Spleen (tissue), 11 donors: ENCODE data around the gene PSMA7. TPM values are rescaled to one million over a fixed set of nuclear protein-coding genes. Genes with fewer than 3 reads are reported as not detected.

ENCODE experiments used
- DNase-seq: peaks from one replicate; pipeline ENCODE4 v3.0.0-alpha.2; 2020
- H3K27ac ChIP-seq, 8 donors: fragments of 200-600 bp; sonication (generic) in 7 of 8; 1 replicate in 4 of 8; 2 replicates in 4 of 8; pipeline versions ENCODE4 v1.5.0 to v1.8.0; 2016 to 2021; ENCODE audit warnings: inconsistent platforms in 4 of 8, mild to moderate bottlenecking in 4 of 8, moderate library complexity in 1 of 8
- H3K27me3 ChIP-seq, 7 donors: fragments of 200-600 bp; sonication (generic) in 6 of 7; replicated peaks in 1 of 7; 1 replicate in 4 of 7; 2 replicates in 3 of 7; pipeline versions ENCODE4 v1.5.0 to v1.8.0; 2016 to 2021; ENCODE audit warnings: inconsistent platforms in 3 of 7, mild to moderate bottlenecking in 1 of 7
- H3K36me3 ChIP-seq, 6 donors: fragments of 200-600 bp; sonication (generic) in 5 of 6; 1 replicate in 4 of 6; 2 replicates in 2 of 6; pipeline versions ENCODE4 v1.5.0 to v1.8.0; 2016 to 2021; ENCODE audit warnings: inconsistent platforms in 2 of 6
- H3K4me1 ChIP-seq, 6 donors: fragments of 200-600 bp; sonication (generic) in 5 of 6; 1 replicate in 3 of 6; 2 replicates in 3 of 6; pipeline versions ENCODE4 v1.5.0 to v1.8.0; 2016 to 2021; ENCODE audit warnings: inconsistent platforms in 3 of 6
- H3K4me3 ChIP-seq, 8 donors: fragments of 200-600 bp; sonication (generic) in 7 of 8; 1 replicate in 4 of 8; 2 replicates in 4 of 8; pipeline versions ENCODE4 v1.5.0 to v1.8.0; 2016 to 2021; ENCODE audit warnings: inconsistent platforms in 4 of 8, mild to moderate bottlenecking in 4 of 8, moderate library complexity in 2 of 8
- H3K9me3 ChIP-seq, 8 donors: fragments of 200-600 bp; sonication (generic) in 7 of 8; 1 replicate in 4 of 8; 2 replicates in 4 of 8; pipeline versions ENCODE4 v1.5.0 to v1.8.0; 2016 to 2021; ENCODE audit warnings: inconsistent platforms in 4 of 8
- CTCF ChIP-seq, 11 experiments: fragments of 200-600 bp in 7 of 11; fragments of 450-650 bp in 4 of 11; sonication (generic) in 4 of 11; IDR thresholded peaks in 8 of 11; conservative IDR thresholded peaks in 3 of 11; 1 replicate in 7 of 11; 2 replicates in 4 of 11; pipeline versions ENCODE4 v1.4.0 to v1.8.0; 2016 to 2021; ENCODE audit warnings: antibody characterized with exemption in 11 of 11, inconsistent platforms in 4 of 11, mild to moderate bottlenecking in 1 of 11
- POLR2A ChIP-seq, 3 donors: fragments of 450-650 bp; IDR thresholded peaks; one replicate each; pipeline ENCODE4 v1.5.1; 2017; ENCODE audit warnings: antibody characterized with exemption in 3 of 3, mild to moderate bottlenecking in 1 of 3
- POLR2AphosphoS5 ChIP-seq, 3 donors: sonication (generic); formaldehyde crosslinking; IDR thresholded peaks; one replicate each; pipeline ENCODE4 v1.5.1; 2017; ENCODE audit warnings: antibody characterized with exemption in 3 of 3
- WGBS, 5 donors: extraction: QIAGEN DNeasy Blood & Tissue Kit in 3 of 5; methylation state at CpG; one replicate each; pipeline versions ENCODE4 v1.1.5 to v1.1.7; 2013 to 2018; 5-methylcytosine and 5-hydroxymethylcytosine counted together
- intact Hi-C: fragments of 100-400 bp; cut with DNase I; formaldehyde crosslinking; loops from one replicate; pipeline ENCODE4 v1.15.0; 2023; ENCODE audit warnings: low total_unique reads
- polyA plus RNA-seq, 3 donors: library from polyadenylated mRNA; stranded (reverse); fragments of 200-250 nt; gene quantifications; one replicate each; pipeline ENCODE4 v1.2.1, GENCODE V29; 2013
- total RNA-seq, 7 donors: library from RNA; depleted of rRNA in 3 of 7; stranded (reverse); fragments of >200 nt in 3 of 7; fragmentation: NEBNext Ultra II Directional in 4 of 7; extraction: Animal tissue kit (Norgen Biotek cat#: 25700) in 4 of 7; gene quantifications; one replicate each; pipeline versions ENCODE4 v1.1.0 to v1.2.1, GENCODE V29; 2016 to 2021
- donor health status: healthy with polysubstance abuse.
- donor health status: DM: no; HTN: no; CAD: no; lungs with moderate emphysema.
- donor health status: DM: no; HTN: no; CAD: no.
- donor health status: Bipolar disorder and iron deficiency.
- donor health status: healthy.
- donor health status: DM: no; HTN: no; CAD: no.
- donor health status: DM: yes; HTN: yes; CAD: no.

The PSMA7 gene
- total and polyA plus RNA-seq, 10 donors, result 157 to 281 (median 184) TPM

- H3K27me3 ChIP-seq, result no peaks in the 10 kb centered on the region
- no peaks in the 10 kb centered on the region for H3K9me3 ChIP-seq
- intact Hi-C loops, result loop anchor here (5.0 to 10.0 kb wide), 2 partner anchors 40 to 62 kb away; partner anchors contain the start of genes PSMA7 and SS18L1
- TF ChIP-seq POLR2AphosphoS5 (IDR thresholded peaks at IDR 0.05) (peak; percentile 98 to 99 (median 99)), CTCF (IDR thresholded peaks at IDR 0.05 in 8 of 11, conservative IDR thresholded peaks at IDR 0.05 in 3 of 11) (peak in 6 of 11 experiments; percentile 22 to 46 (median 30)), POLR2A (IDR thresholded peaks at IDR 0.05) (peak in 1 of 3 donors; percentile 86)
- peak within 1 kb of the TSS; percentile 73 to 89 (median 84) for H3K4me3 ChIP-seq
- peak within 1 kb of the TSS; percentile 92 to 99 (median 97) for H3K27ac ChIP-seq
- 0 to 1% (median 1%) methylated on average over 67 to 96 of the region's 96 CpGs for WGBS, 5 donors
- DNase-seq, result peak; percentile 98
- H3K36me3 ChIP-seq, result peaks cover 0 to 15% (median 6%) of the 10 kb centered on the region in 6 donors
- peaks cover 20 to 59% (median 42%) of the 10 kb centered on the region in 6 donors for H3K4me1 ChIP-seq
Measured at GRCh38 chr20:62182469-62183425, 39.6 kb upstream of the PSMA7 start, which contains the start of gene MTG2. Gene MTG2, plus strand, starts transcription at chr20:62183028. Its CDS starts 10,393 bp downstream, at chr20:62193421.

- Histone ChIP-seq H3K36me3 (peaks cover 0 to 24% (median 6%) of the 10 kb centered on the region in 6 donors), H3K27ac (peak overlapping the region in 7 of 8 donors; percentile 96 to 99 (median 97)), H3K4me1 (peaks cover 16 to 49% (median 36%) of the 10 kb centered on the region in 6 donors), H3K27me3 (no peaks in the 10 kb centered on the region), H3K4me3 (peak overlapping the region in 4 of 8 donors; percentile 82 to 89 (median 84)), H3K9me3 (no peaks in the 10 kb centered on the region)
- intact Hi-C loops, result loop anchor here (5.0 to 10.0 kb wide), 2 partner anchors 40 to 63 kb away; partner anchors contain the start of genes PSMA7 and SS18L1
- 84 to 94% (median 88%) methylated on average over 2 of the region's 2 CpGs for WGBS, 5 donors
- DNase-seq, result no peak
- TF ChIP-seq POLR2AphosphoS5 (IDR thresholded peaks at IDR 0.05), result no peak
- TF ChIP-seq POLR2A (IDR thresholded peaks at IDR 0.05), result no peak
- no peak for TF ChIP-seq CTCF (IDR thresholded peaks at IDR 0.05 in 8 of 11, conservative IDR thresholded peaks at IDR 0.05 in 3 of 11)
Measured at GRCh38 chr20:62181808-62182207, 38.6 kb upstream of the PSMA7 start.

GRCh38 chr20:62179162-62179504 lies 35.9 kb upstream of the PSMA7 start:
- DNase-seq, result peak; percentile 48
- no peak overlapping the region for H3K27ac ChIP-seq
- intact Hi-C loops, result no loop called here
- no peaks in the 10 kb centered on the region for H3K9me3 ChIP-seq
- peaks cover 0 to 51% (median 19%) of the 10 kb centered on the region in 6 donors for H3K36me3 ChIP-seq
- TF ChIP-seq CTCF (IDR thresholded peaks at IDR 0.05 in 8 of 11, conservative IDR thresholded peaks at IDR 0.05 in 3 of 11), result no peak
- WGBS, 5 donors, result 89 to 99% (median 97%) methylated on average over 14 of the region's 14 CpGs
- no peak overlapping the region for H3K4me3 ChIP-seq
- H3K4me1 ChIP-seq, result peaks cover 9 to 22% (median 19%) of the 10 kb centered on the region in 6 donors
- H3K27me3 ChIP-seq, result no peaks in the 10 kb centered on the region
